ENCODE results near the gene TMEM120B.

GRCh38 chr12:121783766-121784165, 71.2 kb downstream of the TMEM120B start:
- TF ChIP-seq CTCF (IDR thresholded peaks at IDR 0.05 in 2 of 3, conservative IDR thresholded peaks at IDR 0.05 in 1 of 3; ENCODE audit: borderline replicate concordance in 1 of 3, insufficient read depth in 1 of 3, low read depth in 2 of 3, low read length in 2 of 3) (no peak), POLR2AphosphoS5 (IDR thresholded peaks at IDR 0.05; ENCODE audit: low read depth, low read length) (0 out of 2 replicates have a peak, but pooled peaks have one; percentile 17), POLR2A (IDR thresholded peaks at IDR 0.05; ENCODE audit: borderline replicate concordance, extremely low read depth, insufficient read depth, insufficient read length) (no peak), CEBPB (IDR thresholded peaks at IDR 0.05; ENCODE audit: low read depth) (no peak), YY1 (IDR thresholded peaks at IDR 0.05; ENCODE audit: extremely low read depth, insufficient replicate concordance, low read depth, low read length) (no peak), ZBTB33 (IDR thresholded peaks at IDR 0.05; ENCODE audit: extremely low read depth, insufficient replicate concordance, low read length) (no peak), EZH2phosphoT487 (IDR thresholded peaks at IDR 0.05; ENCODE audit: borderline replicate concordance) (no peak), JUND (IDR thresholded peaks at IDR 0.05) (no peak), ATF3 (IDR thresholded peaks at IDR 0.05) (no peak), SRF (IDR thresholded peaks at IDR 0.05; ENCODE audit: low read depth) (no peak), EZH2 (IDR thresholded peaks at IDR 0.05) (no peak), ELF1 (IDR thresholded peaks at IDR 0.05; ENCODE audit: borderline replicate concordance, low read depth) (no peak), SIN3A (IDR thresholded peaks at IDR 0.05; ENCODE audit: low read depth) (no peak), EGR1 (IDR thresholded peaks at IDR 0.05; ENCODE audit: low read depth) (no peak)

Measured in HCT116 (cell line).